Panc1 (cell line): ENCODE results near the gene C12orf42.

Source experiments
- CTCF ChIP-seq: fragments of 450-650 bp; IDR thresholded peaks from 2 replicates; pipeline ENCODE4 v1.5.1; 2017; ENCODE audit warnings: mild to moderate bottlenecking
- POLR2AphosphoS5 ChIP-seq: IDR thresholded peaks from 2 replicates; pipeline ENCODE4 v1.6.1; 2012; ENCODE audit warnings: mild to moderate bottlenecking, low read depth, low read length, moderate library complexity
- REST ChIP-seq, 2 experiments: IDR thresholded peaks; 2 replicates each; pipeline ENCODE4 v1.6.1; 2011 to 2012; ENCODE audit warnings: low read depth in 2 of 2, control low read depth in 1 of 2, low read length in 1 of 2, mild to moderate bottlenecking in 1 of 2, moderate library complexity in 1 of 2; ENCODE audit not compliant: insufficient read depth in 1 of 2

DNA sequence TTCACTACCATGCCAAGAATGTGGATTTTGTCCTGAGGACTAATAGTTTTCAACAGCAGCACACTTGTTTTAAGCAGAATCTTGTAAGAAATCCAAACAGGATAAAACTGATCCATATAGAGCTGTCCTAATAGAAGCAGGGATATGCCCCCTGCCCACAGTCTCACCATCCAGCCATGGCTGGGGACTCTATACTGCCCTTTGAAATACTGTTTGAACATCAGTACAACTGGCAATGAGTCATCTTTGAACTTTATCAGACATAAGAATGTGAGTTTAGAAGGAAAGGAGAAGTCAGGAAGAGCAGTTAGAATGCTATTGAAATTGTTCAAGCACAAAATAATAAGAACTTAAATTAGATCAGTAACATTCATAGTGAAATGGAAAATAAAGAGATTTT, 3.8 kb upstream of the C12orf42 start:
- TF ChIP-seq CTCF (no peak), POLR2AphosphoS5 (no peak), REST (IDR thresholded peaks at IDR 0.05; ENCODE audit: insufficient read depth in 1 of 2, low read depth in 2 of 2, low read length in 1 of 2) (no peak)
